ENCODE measurements around the gene AFG3L2.

AFG3L2 gene

DNA sequence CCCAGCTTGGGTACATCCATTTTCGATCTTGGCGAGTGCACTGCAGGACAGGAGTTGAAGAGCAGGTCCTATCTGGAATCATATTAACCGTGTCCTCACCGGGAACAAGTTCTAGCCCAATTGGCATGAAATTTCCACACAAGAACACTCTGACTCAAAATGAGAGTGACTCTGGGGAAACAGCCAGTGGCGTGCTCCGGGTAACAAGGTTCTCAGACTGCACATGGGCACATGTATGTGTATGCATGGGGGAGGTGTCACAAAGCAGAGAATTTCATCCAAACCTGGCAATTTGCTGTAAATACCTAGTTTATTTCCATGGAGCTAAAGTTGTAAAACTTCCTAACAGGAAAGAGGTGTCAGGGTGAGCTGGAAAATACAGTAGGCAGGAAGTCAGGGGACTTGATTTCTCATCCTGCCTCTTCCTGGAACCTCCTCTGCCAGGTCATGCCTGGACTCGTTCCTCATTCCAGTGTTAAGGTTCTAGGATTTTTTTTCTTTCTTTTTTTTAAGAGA, 67.3 kb downstream of the AFG3L2 start:
- TF ChIP-seq POLR2AphosphoS5 (IDR thresholded peaks at IDR 0.05; ENCODE audit: low read depth, low read length) (no peak), TAF1 (IDR thresholded peaks at IDR 0.05; ENCODE audit: borderline replicate concordance, insufficient read depth, low read length) (no peak), FOXP2 (optimal IDR thresholded peaks at IDR 0.05; ENCODE audit: borderline replicate concordance, extremely low read depth, extremely low read length, insufficient read depth) (no peak), SIN3A (IDR thresholded peaks at IDR 0.05; ENCODE audit: borderline replicate concordance, insufficient read depth, low read length) (no peak)
- TF ChIP-seq, protein P1, sequence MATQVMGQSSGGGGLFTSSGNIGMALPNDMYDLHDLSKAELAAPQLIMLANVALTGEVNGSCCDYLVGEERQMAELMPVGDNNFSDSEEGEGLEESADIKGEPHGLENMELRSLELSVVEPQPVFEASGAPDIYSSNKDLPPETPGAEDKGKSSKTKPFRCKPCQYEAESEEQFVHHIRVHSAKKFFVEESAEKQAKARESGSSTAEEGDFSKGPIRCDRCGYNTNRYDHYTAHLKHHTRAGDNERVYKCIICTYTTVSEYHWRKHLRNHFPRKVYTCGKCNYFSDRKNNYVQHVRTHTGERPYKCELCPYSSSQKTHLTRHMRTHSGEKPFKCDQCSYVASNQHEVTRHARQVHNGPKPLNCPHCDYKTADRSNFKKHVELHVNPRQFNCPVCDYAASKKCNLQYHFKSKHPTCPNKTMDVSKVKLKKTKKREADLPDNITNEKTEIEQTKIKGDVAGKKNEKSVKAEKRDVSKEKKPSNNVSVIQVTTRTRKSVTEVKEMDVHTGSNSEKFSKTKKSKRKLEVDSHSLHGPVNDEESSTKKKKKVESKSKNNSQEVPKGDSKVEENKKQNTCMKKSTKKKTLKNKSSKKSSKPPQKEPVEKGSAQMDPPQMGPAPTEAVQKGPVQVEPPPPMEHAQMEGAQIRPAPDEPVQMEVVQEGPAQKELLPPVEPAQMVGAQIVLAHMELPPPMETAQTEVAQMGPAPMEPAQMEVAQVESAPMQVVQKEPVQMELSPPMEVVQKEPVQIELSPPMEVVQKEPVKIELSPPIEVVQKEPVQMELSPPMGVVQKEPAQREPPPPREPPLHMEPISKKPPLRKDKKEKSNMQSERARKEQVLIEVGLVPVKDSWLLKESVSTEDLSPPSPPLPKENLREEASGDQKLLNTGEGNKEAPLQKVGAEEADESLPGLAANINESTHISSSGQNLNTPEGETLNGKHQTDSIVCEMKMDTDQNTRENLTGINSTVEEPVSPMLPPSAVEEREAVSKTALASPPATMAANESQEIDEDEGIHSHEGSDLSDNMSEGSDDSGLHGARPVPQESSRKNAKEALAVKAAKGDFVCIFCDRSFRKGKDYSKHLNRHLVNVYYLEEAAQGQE (IDR thresholded peaks at IDR 0.05; ENCODE audit: insufficient read depth in 1 of 2, low read depth in 2 of 2, low read length in 2 of 2), result no peak

DNA sequence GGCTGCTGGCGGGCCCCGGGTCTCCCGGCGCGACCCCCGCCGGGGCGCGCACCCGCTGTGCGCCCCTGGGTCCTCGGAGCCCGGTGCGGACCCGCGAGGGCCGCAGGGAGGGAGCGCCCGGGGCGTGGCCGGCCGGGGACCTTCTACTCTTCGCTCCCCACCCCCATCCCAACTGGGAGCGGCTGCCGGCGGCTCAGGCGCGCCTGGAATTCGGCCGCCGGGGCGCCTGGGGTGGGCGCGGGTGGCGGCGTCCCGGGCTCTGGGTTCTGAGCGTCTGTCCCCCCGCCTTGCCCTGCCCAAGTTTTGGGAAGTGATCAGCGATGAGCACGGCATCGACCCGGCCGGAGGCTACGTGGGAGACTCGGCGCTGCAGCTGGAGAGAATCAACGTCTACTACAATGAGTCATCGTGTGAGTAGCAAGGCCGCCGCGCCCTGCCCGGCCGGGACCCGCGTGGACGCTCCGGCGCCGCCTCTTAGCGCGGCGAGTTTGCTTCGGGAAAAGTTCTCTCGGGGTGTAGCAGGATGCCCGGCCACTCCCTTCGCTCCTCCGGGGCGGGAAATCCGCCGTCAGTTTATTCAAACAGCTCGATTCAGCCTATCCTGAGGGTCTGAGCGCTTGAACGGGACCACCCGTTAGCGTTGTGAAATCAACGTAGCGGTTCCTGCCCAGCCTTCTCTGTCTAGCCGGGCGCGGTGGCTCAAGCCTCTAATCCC, 68.5 kb downstream of the AFG3L2 start:
- peak; percentile 81; the same call in 1 of the 2 replicates for TF ChIP-seq SIN3A (IDR thresholded peaks at IDR 0.05; ENCODE audit: borderline replicate concordance, insufficient read depth, low read length)
- TF ChIP-seq TAF1 (IDR thresholded peaks at IDR 0.05; ENCODE audit: borderline replicate concordance, insufficient read depth, low read length), result no peak
- no peak; the same call in 1 of the 2 replicates for TF ChIP-seq POLR2AphosphoS5 (IDR thresholded peaks at IDR 0.05; ENCODE audit: low read depth, low read length)
- TF ChIP-seq FOXP2 (optimal IDR thresholded peaks at IDR 0.05; ENCODE audit: borderline replicate concordance, extremely low read depth, extremely low read length, insufficient read depth), result peak; percentile 14
- TF ChIP-seq, protein P1 (IDR thresholded peaks at IDR 0.05; ENCODE audit: insufficient read depth in 1 of 2, low read depth in 2 of 2, low read length in 2 of 2), result no peak

DNA sequence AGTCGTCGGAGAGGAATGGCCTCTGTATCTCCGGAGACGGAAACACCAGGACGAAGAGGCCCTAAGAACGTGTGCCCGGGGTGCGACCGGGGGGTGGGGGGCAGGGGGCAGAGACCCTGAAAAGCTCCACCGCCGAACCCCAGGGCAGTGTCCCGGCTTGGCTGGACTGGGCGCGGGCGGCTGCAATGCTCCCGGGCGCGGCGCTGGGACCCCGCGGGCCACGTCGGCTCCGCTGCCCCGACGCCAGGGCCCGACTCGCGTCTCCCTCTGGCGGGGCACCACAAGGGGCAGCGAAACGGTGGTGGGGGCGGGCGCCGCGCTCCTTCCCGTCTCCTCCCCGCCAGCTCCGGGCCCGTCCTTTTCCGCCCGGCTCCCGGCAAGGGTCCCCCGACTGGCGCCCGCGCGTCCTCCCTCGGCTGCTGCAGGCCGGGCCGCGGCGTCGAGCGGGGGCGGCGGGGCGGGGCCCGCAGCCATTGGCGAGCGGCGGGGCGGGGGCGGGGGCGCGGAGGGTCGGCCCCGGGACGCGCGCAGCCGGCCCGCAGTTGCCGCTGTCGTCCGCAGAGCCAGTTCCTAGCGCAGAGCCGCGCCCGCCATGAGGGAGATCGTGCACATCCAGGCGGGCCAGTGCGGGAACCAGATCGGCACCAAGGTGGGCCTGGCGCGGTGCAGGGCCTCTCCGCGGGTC, 69.2 kb downstream of the AFG3L2 start, which contains the start of gene TUBB6:
TUBB6 (plus strand) TSS at position 541 of the 685 bp plus-strand sequence; CDS start at position 593, 52 bp downstream.
- peak; percentile 84; the same call in 1 of the 2 replicates for TF ChIP-seq TAF1 (IDR thresholded peaks at IDR 0.05; ENCODE audit: borderline replicate concordance, insufficient read depth, low read length)
- TF ChIP-seq SIN3A (IDR thresholded peaks at IDR 0.05; ENCODE audit: borderline replicate concordance, insufficient read depth, low read length), result no peak
- TF ChIP-seq, protein P1 (IDR thresholded peaks at IDR 0.05; ENCODE audit: insufficient read depth in 1 of 2, low read depth in 2 of 2, low read length in 2 of 2), result no peak
- peak; percentile 49 for TF ChIP-seq FOXP2 (optimal IDR thresholded peaks at IDR 0.05; ENCODE audit: borderline replicate concordance, extremely low read depth, extremely low read length, insufficient read depth)
- TF ChIP-seq POLR2AphosphoS5 (IDR thresholded peaks at IDR 0.05; ENCODE audit: low read depth, low read length), result peak; percentile 64; the same call in 1 of the 2 replicates

DNA sequence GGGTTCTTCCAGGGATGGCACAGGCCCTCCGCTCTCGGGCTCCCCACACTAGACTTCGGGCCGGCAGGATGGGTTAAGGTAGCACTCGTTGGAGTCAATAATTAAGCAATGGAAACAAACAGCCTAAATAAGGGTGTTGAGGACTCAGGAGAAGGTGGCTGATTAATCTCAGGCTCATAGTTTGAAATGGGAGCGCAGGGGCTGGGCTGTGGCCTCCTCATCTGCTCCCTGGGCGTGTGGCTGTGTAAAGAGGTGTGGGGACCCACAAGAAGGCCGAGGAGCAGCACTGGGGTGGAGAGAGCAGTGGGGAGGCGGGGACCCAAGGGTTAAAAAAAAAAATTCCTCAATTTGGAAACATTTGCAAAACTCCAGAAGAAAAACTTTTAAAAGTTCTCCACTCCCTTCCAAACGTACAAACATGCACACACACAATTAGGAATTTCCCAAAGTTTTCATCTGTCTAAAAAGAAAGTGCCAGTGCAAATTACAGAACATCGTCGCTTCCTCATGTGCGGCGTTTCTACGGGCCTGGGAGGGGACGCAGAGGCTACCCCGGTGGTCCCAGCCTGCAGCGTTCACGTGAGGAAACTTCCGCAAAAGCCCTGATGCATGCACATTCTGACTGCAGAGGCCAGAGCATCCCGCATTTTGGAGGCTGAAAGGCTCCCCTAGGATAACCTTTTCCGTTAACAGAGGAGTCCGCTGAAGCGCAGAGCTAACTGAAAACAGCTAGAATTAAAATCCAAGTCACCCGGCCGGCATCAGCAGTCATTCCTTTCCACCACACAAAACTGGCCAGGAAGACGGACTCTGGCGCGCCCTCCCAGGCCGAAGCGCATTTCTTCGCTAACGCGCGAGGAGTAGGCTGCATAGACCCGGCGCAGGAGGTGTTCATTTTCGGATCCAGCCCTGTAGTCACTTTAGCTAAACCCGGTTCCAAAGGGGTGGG, 70.0 kb downstream of the AFG3L2 start:
- TF ChIP-seq FOXP2 (optimal IDR thresholded peaks at IDR 0.05; ENCODE audit: borderline replicate concordance, extremely low read depth, extremely low read length, insufficient read depth) (no peak), SIN3A (IDR thresholded peaks at IDR 0.05; ENCODE audit: borderline replicate concordance, insufficient read depth, low read length) (no peak), TAF1 (IDR thresholded peaks at IDR 0.05; ENCODE audit: borderline replicate concordance, insufficient read depth, low read length) (no peak), POLR2AphosphoS5 (IDR thresholded peaks at IDR 0.05; ENCODE audit: low read depth, low read length) (no peak)
- TF ChIP-seq, protein P1 (IDR thresholded peaks at IDR 0.05; ENCODE audit: insufficient read depth in 1 of 2, low read depth in 2 of 2, low read length in 2 of 2), result no peak

All from PFSK-1 (cell line).